Stimulated activated CD4-positive, alpha-beta T cell treated with anti-CD3 and anti-CD28 coated beads, Interleukin-1b, Interleukin-23, amount 100 ng/mL, for 1 hour (primary cell): ENCODE measurements around the gene CHN2.

Source experiments
- DNase-seq, 2 donors: peaks; one replicate each; pipeline ENCODE4 v3.0.0-alpha.2; 2020; ENCODE audit warnings: low read depth in 2 of 2

Gene CHN2

GRCh38 chr7:29224726-29225125 is 30.2 kb downstream of the CHN2 start:
- DNase-seq = no peak

- no peak for DNase-seq
These were observed 33.9 kb downstream of the CHN2 start for GRCh38 chr7:29228289-29229011.

DNA sequence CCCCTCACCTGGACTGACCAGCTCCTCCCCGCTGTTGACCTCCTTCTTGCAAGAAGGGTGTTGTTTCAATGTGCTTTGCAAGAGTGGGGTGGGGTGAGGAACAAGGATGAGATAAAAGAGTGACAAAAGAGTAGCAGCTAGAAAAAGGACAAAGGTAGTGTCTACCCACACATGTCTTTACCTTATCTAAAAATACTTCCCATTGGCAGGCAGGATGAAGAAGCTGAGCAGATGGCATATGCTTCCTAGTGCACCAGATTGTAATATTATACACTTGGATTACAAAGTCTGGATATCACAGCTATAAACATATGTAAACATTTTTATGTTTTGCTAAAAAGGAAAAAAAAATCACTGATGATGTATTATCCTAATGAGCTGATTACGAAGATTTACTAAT is 34.5 kb downstream of the CHN2 start:
- no peak for DNase-seq

GRCh38 chr7:29229946-29230345 is 35.4 kb downstream of the CHN2 start:
- DNase-seq = no peak

DNA sequence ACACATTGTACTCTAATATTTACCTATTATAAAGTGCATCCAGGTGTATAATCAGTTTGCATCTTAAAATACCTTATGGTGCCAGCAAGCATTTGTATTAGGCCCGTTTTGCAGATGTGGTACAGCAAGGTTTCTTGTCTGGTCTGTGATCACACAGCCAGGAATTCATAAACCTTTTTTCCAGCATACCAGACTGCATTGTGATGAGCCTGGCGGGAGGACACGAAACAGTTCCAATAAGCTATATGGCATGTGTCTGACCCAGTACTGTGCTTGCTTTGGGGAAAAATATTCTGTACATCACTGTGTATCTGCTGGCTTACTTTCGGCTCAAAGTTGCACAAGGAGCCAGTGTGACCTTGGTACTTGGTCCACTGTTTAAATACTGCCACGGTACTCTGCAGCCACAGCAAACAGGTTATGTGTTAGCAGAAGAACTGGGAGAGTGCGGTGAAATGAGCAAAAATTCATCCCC is 36.3 kb downstream of the CHN2 start:
- DNase-seq = no peak

DNA sequence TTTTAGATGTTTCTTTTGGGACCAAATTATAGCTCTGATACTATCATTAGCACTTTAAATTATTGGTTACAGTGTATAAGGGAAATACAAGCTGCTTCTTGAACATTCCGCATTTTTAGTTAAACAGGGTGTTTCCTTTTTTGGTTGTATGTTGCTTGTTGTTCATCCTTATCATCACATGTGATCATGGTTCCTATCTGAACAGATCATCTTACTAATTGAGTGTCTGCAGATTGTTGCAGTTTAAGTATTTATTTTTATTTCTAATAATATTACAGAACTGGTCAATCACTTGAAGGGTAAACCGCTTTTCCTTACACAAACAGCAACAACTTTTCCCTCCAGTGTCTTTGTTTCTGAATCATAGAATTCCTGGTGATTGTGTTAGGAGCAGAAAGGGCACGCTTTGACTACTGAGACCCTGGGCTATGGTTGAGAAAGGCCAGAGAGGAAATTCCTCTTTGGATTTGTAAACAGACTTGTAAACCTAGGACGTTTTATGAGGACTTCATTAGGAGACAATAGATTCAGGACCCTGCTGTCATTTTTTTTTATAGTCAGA is 37.2 kb downstream of the CHN2 start:
- no peak for DNase-seq

- no peak for DNase-seq
These were observed 39.9 kb downstream of the CHN2 start for GRCh38 chr7:29234438-29234837.

DNA sequence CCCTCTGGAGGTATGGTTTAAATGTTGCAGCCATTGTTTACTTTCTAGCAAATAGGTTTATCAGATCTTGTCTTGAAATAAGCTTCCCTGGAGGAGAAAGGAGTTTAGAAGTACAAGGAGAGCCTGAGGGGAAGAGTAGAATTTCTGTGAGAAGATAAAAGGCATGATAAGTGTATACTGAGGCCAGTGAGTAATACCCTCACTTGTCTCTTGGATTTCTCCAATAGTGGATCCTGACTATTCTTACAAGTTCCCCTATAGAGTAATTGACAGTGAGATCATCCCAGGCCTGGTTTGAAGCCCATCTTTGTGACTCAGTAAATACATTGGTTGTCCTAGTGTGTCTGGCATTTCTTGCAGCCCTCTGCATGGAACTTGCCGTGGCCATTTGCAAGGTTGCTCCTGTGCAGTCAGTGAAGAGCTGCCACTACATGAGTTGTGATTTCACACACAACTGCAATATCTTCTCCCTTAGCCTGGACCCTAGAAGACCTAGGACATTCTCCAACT is 41.6 kb downstream of the CHN2 start:
- DNase-seq = no peak

- DNase-seq = no peak
These were observed 42.1 kb downstream of the CHN2 start for GRCh38 chr7:29236649-29237048.

- DNase-seq = no peak
These were observed 42.9 kb downstream of the CHN2 start for GRCh38 chr7:29237489-29237888.

GRCh38 chr7:29239638-29240037 is 45.1 kb downstream of the CHN2 start:
- DNase-seq = no peak

GRCh38 chr7:29242265-29242664 is 47.7 kb downstream of the CHN2 start:
- DNase-seq = no peak

DNA sequence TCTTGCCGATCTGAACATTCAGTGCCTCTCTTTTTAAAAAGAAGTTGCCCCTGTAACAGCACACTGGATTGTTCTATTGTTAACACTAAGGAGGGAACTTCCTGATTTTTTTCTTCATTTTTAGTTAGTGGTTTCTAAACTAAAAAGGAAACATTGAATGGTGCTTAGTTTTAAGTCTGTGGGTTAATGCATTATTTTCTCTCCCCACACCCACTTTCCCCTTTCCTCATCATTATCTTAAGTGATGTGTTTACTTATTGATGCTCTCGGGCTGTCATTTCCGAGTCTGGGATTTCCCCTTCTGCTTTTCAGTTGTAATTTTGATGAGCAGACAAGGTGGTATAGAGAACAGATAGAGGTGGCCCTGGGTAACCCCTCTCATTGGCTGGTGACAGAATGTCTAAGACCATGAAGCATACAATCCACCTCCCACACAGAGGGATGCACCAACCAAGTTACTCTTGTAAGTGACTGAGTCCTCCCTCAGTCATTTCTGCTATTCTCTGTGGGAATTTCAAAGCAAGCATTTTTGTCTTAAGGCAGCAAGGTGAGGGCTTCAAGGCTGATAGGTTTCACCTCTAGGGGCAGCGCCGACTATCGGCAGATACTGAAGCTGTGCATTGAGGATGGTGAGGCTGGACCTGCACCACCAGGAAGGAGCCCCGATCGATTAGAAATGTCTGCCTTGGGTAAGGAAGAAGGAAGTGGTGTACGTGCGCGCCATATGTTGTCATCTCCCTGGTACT is 49.5 kb downstream of the CHN2 start:
- DNase-seq = no peak

GRCh38 chr7:29247224-29247962 is 52.8 kb downstream of the CHN2 start:
- DNase-seq = no peak

- DNase-seq = no peak
These were observed 53.3 kb downstream of the CHN2 start for GRCh38 chr7:29247963-29248236.

DNA sequence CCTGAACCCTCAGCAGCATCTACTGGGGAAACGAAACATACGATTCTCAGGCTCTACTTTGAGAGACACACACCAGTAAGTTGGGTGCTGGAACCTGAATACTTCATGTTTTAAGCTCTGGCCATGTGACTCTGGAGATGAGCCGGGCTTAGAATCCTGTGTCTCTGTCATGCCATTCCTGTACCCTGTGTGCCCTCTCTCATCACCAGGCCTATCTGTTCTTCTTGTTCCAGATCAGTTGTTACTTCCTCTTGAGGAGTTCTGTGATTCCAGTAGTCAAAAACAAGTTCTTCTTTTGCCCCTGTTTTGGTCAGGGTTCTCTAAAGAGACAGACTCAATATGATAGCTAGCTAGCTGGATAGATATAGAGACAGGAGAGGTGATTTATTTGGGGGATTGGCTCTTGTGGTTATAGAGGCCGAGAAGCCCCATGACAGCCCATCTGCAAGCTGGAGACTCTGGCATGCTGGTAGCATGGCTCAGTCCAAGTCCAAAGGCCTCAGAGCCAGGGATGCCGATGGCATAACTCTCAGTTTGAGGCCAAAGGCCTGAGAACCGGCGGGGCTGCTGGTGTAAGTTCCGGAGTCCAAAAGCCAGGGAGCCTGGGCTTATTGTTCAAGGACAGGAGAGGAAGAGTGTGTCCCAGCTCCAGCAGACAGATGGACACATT is 54.3 kb downstream of the CHN2 start:
- no peak for DNase-seq

DNA sequence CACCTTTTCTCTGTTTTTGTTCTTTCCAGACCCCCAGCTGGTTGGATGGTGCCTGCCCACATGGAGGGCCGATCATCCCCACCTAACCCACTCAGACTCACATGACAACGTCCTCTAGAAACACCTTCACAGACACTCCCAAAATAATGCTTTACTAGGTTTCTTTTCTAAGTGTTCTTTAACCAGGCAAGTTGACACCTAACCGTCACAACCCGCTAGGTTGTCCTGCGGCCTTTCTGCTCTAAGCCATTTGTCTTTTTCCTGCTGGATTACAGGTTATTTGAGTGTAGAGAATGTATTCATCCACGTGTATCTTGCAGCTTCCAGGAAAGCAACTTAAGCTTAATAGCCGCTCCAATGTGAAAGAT is 54.8 kb downstream of the CHN2 start:
- no peak for DNase-seq

GRCh38 chr7:29249860-29250259 is 55.3 kb downstream of the CHN2 start:
- DNase-seq = no peak

DNA sequence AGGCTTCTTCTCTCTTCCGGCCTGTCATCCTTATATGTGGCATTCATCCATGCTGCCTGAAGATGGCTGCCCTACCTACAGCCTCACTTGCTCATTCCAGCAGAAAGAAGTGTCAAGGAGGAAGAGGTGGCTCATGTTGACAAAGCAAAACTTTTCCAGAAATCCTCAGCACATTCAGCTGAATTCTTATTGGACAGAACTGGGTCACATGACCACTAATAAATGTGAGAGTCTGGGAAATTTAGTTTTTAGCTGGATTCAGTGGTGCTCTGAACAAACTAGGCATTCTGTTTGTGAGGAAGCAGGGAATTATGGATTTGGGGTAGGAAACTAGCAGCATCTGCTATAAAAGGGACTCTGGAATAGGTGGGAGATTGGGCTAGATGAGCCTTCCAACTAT is 58.6 kb downstream of the CHN2 start:
- DNase-seq = no peak

GRCh38 chr7:29254591-29254990 is 60.0 kb downstream of the CHN2 start:
- DNase-seq = no peak

- no peak for DNase-seq
These were observed 60.8 kb downstream of the CHN2 start for GRCh38 chr7:29255199-29255878.
